RWPE1 (cell line): Measurements from ENCODE around the gene PGGT1B.

Experiments
- CTCF ChIA-PET: fragments of 350-600 bp; sonication (Branson Sonifier 250); formaldehyde crosslinking; extraction: SDS; loops from one replicate; lab custom pipeline; 2021; lab: Yijun Ruan, JAX
- POLR2A ChIA-PET: fragments of 400-600 bp; formaldehyde crosslinking; extraction: SDS; loops from one replicate; lab custom pipeline; 2020; ENCODE audit warnings: antibody characterized with exemption; ENCODE audit not compliant: low non-redundant PET; lab: Yijun Ruan, JAX
- DNase-seq: peaks from one replicate; pipeline ENCODE4 v3.0.0; 2012; ENCODE audit warnings: low spot score
- H3K27ac ChIP-seq: fragments of 450-650 bp; 2 replicates; pipeline ENCODE4 v1.5.1; 2017
- TF ChIP-seq, protein P1 (sequence below): fragments of 450-650 bp; conservative IDR thresholded peaks from 2 replicates; pipeline ENCODE4 v1.5.1; 2017; ENCODE audit warnings: low read depth, mild to moderate bottlenecking

The PGGT1B gene

DNA sequence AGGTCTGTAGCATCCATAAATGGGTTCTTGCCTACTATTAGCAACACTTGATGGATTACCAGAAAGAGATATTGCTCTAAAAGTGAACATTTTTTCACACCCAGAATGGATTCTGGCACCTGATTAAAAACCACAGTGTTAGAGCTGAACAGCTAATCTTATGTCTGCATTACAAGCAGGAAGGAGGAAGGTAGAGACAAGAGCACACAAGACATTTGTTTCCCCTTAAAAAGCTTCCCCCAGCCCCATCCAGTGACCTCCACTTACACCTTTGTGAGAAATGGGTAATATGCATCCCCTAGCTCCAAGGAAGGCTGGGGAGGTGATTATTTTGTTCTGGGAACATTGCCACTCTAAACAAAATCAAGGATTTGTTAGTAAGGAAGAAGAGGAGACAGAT lies 80.9 kb downstream of the PGGT1B start:
- ChIA-PET POLR2A (no interaction called here), CTCF (interaction anchor here (0.8 to 1.5 kb wide), 2 partner anchors 11 to 112 kb away, joined by 4 read pairs; partner anchors contain the start of gene TRIM36)
- DNase-seq, result no peak
- H3K27ac ChIP-seq, result no peak overlapping the region
- TF ChIP-seq, protein P1, sequence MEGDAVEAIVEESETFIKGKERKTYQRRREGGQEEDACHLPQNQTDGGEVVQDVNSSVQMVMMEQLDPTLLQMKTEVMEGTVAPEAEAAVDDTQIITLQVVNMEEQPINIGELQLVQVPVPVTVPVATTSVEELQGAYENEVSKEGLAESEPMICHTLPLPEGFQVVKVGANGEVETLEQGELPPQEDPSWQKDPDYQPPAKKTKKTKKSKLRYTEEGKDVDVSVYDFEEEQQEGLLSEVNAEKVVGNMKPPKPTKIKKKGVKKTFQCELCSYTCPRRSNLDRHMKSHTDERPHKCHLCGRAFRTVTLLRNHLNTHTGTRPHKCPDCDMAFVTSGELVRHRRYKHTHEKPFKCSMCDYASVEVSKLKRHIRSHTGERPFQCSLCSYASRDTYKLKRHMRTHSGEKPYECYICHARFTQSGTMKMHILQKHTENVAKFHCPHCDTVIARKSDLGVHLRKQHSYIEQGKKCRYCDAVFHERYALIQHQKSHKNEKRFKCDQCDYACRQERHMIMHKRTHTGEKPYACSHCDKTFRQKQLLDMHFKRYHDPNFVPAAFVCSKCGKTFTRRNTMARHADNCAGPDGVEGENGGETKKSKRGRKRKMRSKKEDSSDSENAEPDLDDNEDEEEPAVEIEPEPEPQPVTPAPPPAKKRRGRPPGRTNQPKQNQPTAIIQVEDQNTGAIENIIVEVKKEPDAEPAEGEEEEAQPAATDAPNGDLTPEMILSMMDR, result no peak

DNA sequence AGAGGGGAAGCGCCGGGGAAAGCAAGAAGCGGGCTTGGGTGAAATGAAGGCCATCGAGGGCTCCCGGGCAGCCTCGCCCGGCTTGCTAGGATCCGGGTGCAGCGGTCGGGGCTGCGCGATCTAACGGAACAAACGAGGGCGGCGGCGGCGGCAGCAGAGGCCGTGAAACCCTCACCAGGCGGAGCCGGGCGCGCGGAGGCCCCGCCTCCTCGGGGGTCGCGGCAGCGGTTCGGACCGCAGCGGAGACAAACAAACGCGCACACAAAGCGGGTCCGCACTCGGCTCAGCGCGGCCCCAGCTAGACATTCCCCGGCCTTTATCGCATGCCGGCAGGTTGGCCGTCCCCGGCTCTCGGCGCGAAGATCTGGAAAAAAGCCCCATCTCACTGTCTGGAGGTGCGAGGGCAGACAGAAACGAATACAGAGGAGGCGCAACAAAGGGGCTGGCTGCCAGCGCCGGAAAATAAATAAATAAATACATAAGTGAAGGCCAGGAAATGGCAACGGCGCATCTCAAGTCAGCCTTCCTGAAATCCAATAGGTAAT lies 82.4 kb downstream of the PGGT1B start:
- TF ChIP-seq, protein P1, result no peak
- no peak overlapping the region for H3K27ac ChIP-seq
- peak; percentile 50 for DNase-seq
- ChIA-PET POLR2A (no interaction called here), CTCF (interaction anchor here (0.6 to 1.1 kb wide), 3 partner anchors 11 to 1919 kb away, joined by 3 to 4 read pairs (median 4); no protein-coding TSS in a partner anchor)

- DNase-seq, result peak; percentile 25
- no peak overlapping the region for H3K27ac ChIP-seq
- POLR2A ChIA-PET, result no interaction called here
- CTCF ChIA-PET, result interaction anchor here (0.8 to 1.8 kb wide), 3 partner anchors 8 to 38 kb away, joined by 3 to 5 read pairs (median 4); no protein-coding TSS in a partner anchor
- TF ChIP-seq, protein P1, result no peak
Observed at GRCh38 chr5:115179394-115180164, 83.1 kb downstream of the PGGT1B start.

DNA sequence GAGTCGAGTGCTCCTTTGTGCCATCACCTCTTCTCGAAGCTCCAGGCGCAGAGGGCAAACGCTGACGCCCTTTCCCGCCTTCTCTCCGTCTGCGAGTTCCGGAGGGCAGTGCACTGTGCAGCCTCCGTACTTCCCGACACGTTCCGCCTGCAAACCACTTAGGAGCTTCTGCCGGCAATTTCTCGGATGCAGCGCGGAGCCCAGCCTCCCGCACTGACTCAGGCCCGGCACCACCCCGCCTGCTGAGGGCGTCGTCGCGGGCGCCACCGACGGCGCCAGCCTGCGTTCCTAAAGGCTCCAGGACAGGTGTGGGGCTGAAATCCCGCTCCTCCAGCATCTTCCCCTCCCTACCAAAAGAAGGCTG lies 83.7 kb downstream of the PGGT1B start:
- CTCF ChIA-PET, result interaction anchor here (1.1 to 1.8 kb wide), 2 partner anchors 8 to 10 kb away, joined by 4 to 5 read pairs; no protein-coding TSS in a partner anchor
- DNase-seq, result no peak
- TF ChIP-seq, protein P1, result no peak
- no peak overlapping the region for H3K27ac ChIP-seq
- POLR2A ChIA-PET, result no interaction called here

DNA sequence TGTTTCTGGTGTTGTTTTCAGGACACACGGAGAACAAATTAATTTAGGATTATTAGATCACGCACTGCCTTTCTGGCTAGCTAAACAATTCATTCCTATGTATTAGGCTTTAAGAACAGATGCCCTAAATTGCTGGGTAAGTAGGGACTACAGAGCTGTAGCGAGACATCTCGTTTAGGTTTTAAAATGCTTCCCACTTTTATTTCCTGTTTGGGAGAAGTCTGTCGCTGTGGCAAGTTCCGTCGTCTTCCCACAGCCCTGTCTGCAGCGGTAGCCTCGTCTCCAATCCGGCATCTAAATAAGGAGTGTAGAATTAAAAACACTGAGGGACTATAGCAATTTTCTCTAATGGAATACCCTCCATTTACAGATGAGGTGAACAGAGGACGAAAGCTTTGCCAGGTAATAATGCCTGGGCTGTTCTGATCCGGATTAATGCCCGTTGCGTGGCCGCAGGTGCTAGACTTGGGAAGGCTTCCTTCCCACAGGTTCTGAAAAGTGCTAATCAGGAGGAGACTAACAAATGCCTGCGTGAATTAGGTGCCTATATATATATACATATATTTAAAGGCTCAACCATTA lies 91.7 kb downstream of the PGGT1B start:
- POLR2A ChIA-PET, result no interaction called here
- no peak for DNase-seq

More for the DNA sequence above, 91.7 kb downstream of the PGGT1B start:
- TF ChIP-seq, protein P1, result no peak
- CTCF ChIA-PET, result interaction anchor here (0.6 to 1.7 kb wide), 3 partner anchors 11 to 1559 kb away, joined by 3 to 4 read pairs (median 4); no protein-coding TSS in a partner anchor
- H3K27ac ChIP-seq, result no peak overlapping the region
